AG04449 (cell line): Measurements from ENCODE around the gene IDS.

Experiments used
- CTCF ChIA-PET: fragments of 350-600 bp; formaldehyde crosslinking; extraction: SDS; loops from one replicate; lab custom pipeline; 2021; ENCODE audit warnings: antibody characterized with exemption; lab: Yijun Ruan, JAX
- POLR2A ChIA-PET: fragments of 400-600, 350-600 bp; formaldehyde crosslinking; extraction: SDS; loops from one replicate; lab custom pipeline; 2020; ENCODE audit warnings: antibody characterized with exemption, inconsistent platforms; lab: Yijun Ruan, JAX
- DNase-seq: peaks from one replicate; pipeline ENCODE4 v3.0.0-alpha.2; 2010; ENCODE audit warnings: low read depth, low spot score
- H3K4me3 ChIP-seq: 2 replicates; pipeline ENCODE4 v1.5.1; 2011; ENCODE audit warnings: low read depth, mild to moderate bottlenecking, control low read depth, low read length
- CTCF ChIP-seq: IDR thresholded peaks from one replicate; pipeline ENCODE4 v1.5.1; 2011; ENCODE audit warnings: mild to moderate bottlenecking, moderate library complexity, low read length, control low read depth, inconsistent platforms; ENCODE audit not compliant: insufficient read depth; ENCODE audit errors: missing control alignments

Gene IDS

GRCh38 chrX:149472625-149473024 lies 32.5 kb downstream of the IDS start:
- no peak for DNase-seq
- H3K4me3 ChIP-seq: no peak overlapping the region
- ChIA-PET POLR2A (no interaction called here), CTCF (interaction anchor here (1.0 to 4.8 kb wide), 4 partner anchors 9 to 1423 kb away, joined by 4 to 32 read pairs (median 10); no protein-coding TSS in a partner anchor)
- TF ChIP-seq CTCF: no peak

- CTCF ChIA-PET: interaction anchor here (0.6 to 4.8 kb wide), 24 partner anchors 9 to 1421 kb away, joined by 3 to 32 read pairs (median 5); no protein-coding TSS in a partner anchor
- no peak for TF ChIP-seq CTCF
- H3K4me3 ChIP-seq: no peak overlapping the region
- POLR2A ChIA-PET: interaction anchor here (0.9 kb wide), 1 partner anchor 9 kb away, joined by 3 read pairs; no protein-coding TSS in a partner anchor
- DNase-seq: no peak
These were observed 33.7 kb downstream of the IDS start for GRCh38 chrX:149471397-149471796.

DNA sequence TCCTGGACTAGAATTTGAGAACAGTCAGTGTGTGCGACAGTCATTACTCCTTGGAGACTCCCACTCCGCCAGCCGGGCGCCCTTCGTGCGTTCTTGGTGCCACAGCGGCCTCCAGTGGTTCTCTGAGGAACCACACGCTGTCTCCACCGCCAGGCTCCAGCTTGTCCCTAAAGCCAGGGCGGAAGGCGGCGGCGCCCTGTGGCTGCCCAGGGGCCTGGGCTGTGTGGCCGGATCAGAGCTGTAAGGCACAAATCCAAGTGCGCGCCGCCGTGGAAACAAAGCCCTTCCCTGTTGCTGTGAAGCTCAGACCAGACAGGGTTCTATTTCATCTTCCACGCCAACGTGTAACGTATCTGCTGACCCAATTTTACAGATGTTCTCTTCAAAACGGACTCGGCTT lies 34.2 kb downstream of the IDS start:
- DNase-seq: no peak
- peak; percentile 90 for TF ChIP-seq CTCF
- peak overlapping the region; percentile 29 for H3K4me3 ChIP-seq
- POLR2A ChIA-PET: interaction anchor here (0.9 kb wide), 1 partner anchor 9 kb away, joined by 3 read pairs; no protein-coding TSS in a partner anchor
- CTCF ChIA-PET: interaction anchor here (0.7 to 4.8 kb wide), 26 partner anchors 8 to 1426 kb away, joined by 3 to 32 read pairs (median 4); no protein-coding TSS in a partner anchor

GRCh38 chrX:149469406-149469805 lies 35.7 kb downstream of the IDS start:
- POLR2A ChIA-PET: no interaction called here

DNA sequence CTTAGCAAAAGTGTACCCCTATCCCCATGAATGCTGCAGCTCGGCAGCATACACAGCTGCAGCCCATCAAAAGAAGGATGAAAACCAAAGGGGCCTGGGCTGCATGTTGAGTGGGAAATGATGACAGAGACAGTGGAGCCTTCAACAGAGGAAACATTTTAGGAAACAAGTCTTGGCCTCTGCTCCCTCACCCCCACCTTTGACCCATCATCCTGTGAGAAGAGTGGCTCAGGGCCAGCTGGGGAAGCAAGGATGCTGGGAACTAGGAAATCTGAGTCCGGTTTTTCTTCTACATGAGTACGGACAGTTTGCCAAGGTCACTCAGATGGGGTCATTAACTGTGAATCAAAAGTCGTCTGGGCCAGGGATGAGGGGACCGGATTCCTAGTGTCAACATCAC lies 37.2 kb downstream of the IDS start:
- no peak for TF ChIP-seq CTCF
- DNase-seq: no peak
- H3K4me3 ChIP-seq: no peak overlapping the region
- CTCF ChIA-PET: interaction anchor here (1.0 kb wide), 1 partner anchor 13 kb away, joined by 4 read pairs; no protein-coding TSS in a partner anchor
- POLR2A ChIA-PET: no interaction called here

More at GRCh38 chrX:149469406-149469805, 35.7 kb downstream of the IDS start:
- CTCF ChIA-PET: interaction anchor here (1.7 to 4.8 kb wide), 2 partner anchors 163 to 1419 kb away, joined by 4 to 32 read pairs; no protein-coding TSS in a partner anchor
- H3K4me3 ChIP-seq: no peak overlapping the region
- DNase-seq: no peak
- TF ChIP-seq CTCF: no peak

DNA sequence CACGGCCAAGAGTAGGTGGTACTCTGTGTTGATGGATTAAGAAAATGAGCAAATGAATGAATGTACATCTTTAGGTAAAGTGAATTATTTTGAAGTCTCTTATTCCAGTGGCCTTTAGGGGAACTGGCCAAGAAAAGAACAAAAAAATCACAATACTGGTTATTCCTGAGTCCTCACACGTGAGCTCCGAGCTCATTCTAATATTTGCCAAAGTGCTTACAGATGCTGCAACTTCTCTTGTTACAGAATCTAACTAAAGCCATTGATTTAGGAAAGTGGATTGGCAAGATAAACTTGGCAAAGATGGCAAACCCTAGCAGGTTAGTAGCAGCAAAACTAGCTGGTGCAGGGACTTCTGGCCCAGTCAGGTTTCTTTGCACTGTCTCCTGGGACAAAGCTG lies 37.6 kb downstream of the IDS start:
- no peak for TF ChIP-seq CTCF
- ChIA-PET POLR2A (no interaction called here), CTCF (no interaction called here)
- DNase-seq: no peak
- no peak overlapping the region for H3K4me3 ChIP-seq
